NCI-H82 (cell line): ENCODE data around the gene DNAJC5G.
A peak's percentile ranks its signal among the peaks of the same experiment; 100 is the strongest.
"Not testable (repeated sequence)": the region's sequence is repeated elsewhere in the genome, so short reads cannot be mapped to it uniquely, and the experiment has no call there.

Source experiments
- DNase-seq: peaks from one replicate; lab custom pipeline; 2025; lab: John Stamatoyannopoulos, UW

Gene DNAJC5G

DNA sequence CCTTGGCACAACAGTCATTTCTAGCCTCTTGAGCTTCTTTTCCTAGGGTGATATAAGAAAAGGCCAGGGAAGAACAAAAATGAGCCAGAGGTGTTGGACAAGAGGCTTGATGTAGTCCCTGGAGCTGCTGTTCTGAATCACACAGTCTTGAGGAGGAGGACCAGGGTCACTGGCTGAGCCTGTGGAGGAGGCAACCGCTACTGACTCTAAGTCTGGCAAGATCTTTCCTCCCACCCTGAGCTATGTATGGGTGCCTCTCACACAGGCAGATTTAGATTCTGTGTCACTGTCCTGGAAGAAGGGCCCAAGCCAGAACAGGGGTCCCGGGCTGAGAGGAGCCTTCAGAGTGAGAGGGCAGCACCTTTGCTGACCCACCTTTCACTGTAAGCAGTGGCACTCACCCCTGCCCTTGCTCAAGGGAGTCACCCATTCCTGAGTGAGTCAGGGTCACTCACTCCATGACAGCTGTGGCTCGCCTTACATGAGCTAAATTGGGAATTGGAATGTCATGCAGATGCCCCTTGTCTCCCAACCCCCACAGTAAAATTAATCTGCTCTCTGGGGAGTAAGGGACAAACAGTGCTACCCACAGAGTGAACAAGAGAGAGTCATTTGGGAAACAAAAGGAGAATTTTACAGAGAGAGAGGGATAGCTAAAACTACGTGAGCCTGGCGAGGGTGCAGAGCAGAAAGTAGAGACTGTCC is 6.8 kb downstream of the DNAJC5G start, which contains the start of gene TRIM54:
TSS of gene TRIM54 (plus strand) at position 575 of the 705 bp plus-strand sequence. CDS start 303 bp downstream, outside the sequence.
- DNase-seq, result peak; percentile 80

GRCh38 chr2:27282892-27283291 is 7.7 kb downstream of the DNAJC5G start:
- DNase-seq, result peak; percentile 78

GRCh38 chr2:27284996-27285395 is 9.8 kb downstream of the DNAJC5G start:
- DNase-seq, result no peak

GRCh38 chr2:27285481-27285880 is 10.2 kb downstream of the DNAJC5G start:
- DNase-seq, result no peak

- DNase-seq, result no peak
These were observed 13.4 kb downstream of the DNAJC5G start for GRCh38 chr2:27288610-27289009.

DNA sequence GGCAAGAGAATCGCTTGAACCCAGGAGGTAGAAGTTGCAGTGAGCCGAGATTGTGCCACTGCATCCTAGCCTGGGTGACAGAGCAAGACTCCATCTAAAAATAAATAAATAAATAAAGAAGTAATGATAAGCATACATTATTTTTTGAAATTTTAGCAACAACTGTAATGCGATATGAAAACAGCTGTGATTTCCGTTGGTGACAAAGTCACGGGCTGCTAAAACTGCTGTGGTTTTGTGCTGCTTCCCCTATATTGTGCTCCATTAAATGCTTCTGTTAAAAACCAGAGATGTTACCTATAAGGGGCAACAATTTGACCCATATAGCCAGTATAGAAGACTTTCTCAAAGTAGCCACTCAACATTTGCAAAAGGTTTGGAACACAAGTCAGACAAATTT is 15.3 kb downstream of the DNAJC5G start:
- no peak for DNase-seq

DNA sequence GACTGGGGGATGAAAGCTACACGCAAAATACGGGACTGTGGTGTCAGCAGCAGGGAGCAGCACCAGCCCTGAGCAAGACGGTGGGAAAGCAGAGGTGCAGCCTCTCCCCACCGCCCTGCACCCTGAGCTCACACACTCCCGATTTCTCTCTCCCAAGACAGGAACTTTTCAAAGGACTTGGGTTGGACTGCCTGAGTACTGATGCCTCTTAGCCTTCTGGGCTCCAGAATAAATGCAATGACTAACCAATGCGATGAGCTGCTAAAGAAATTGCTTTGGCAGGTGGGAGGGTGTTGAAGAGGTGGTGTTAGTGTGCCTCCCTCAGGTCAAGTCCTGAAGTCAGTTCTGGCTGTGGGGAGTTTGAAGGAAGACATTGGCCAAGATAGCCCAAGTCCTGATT is 16.6 kb downstream of the DNAJC5G start:
- peak; percentile 62 for DNase-seq

GRCh38 chr2:27294928-27295327 is 19.7 kb downstream of the DNAJC5G start:
- no peak for DNase-seq

DNA sequence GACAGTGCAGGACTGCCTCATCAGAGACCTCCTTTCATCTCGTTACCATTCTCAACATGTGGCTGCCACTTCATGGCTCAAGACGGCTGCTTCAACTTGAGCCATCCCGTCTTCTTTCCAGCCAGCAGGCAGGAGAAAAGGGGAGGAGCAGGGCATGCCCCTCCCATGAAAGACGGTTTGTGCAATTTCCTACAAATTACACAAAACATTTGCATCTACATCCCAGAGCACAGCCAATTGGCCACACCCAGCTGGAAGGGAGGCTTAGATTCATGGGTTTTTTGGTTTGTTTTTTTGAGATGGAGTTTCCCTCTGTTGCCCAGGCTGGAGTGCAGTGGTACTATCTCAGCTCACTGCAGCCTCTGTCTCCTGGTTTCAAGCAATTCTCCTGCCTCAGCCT is 21.2 kb downstream of the DNAJC5G start:
- DNase-seq, result no peak

DNA sequence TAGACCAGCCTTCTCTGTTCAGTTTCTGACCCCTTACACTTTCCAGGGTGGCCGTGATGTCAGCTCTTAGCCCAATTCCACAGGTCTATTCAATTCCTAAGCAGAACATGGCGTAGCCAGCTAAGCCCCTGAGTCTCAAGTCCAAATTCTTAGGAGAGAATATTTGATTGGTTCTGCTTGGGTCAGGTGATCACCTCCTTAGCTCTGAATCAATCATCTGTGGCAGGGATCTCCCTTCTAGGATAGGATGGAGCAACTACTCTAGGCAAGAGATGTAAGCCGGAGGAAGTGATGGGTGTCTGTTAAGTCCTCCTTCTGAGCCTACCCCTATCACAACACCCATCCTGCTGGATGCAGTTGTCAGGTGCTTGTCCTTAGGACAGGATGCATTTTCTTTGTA is 22.0 kb downstream of the DNAJC5G start:
- peak; percentile 40 for DNase-seq

DNA sequence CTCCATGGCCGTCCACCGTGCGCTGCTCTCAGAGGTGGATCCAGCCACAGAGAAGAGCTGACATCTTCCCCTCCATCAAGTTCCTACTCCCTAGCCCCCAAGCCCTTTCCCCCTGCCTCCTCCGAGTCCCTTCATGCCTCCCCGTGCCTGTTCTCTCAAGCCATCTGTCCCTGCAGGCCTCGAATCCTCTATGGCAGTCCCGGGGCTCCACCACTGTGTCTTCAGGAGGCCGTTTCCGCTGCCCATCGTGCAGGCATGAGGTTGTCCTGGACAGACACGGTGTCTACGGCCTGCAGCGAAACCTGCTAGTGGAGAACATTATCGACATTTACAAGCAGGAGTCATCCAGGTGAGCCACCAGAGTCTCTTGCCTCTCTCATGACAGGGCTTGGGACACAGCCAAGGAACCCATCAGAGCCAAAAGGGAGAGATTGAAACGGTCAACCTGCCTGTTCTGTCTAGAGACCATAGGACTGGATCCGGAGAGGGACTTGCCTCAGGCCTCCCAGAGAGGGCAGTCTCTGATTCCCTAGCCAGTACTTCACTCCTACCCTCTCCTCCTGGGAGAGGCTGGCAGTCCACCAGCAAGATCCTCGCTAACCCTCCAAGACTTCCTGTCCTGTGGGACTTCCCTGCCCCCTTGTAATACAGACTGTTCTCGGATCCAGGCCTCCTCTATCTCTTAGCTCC is 23.3 kb downstream of the DNAJC5G start:
- DNase-seq, result no peak

DNA sequence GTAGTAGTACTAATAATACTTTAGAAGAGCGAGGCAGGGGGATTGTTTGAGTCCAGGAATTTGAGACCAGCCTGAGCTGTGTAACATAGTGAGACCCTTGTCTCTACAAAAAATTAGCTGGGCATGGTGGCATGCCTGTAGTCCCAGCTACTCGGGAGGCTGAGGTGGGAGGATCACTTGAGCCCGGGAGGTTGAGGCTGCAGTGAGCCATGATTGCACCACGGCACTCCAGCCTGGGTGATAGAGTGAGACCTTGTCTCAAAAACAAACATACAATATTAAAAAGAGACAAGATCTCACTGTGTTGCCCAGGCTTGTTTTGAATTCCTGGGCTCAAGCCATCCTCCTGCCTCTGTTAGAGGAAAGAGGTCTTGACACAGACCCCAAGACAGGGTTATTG is 25.4 kb downstream of the DNAJC5G start:
- DNase-seq, result not testable (repeated sequence)

GRCh38 chr2:27303093-27304025 is 28.1 kb downstream of the DNAJC5G start:
- peak; percentile 92 for DNase-seq

DNA sequence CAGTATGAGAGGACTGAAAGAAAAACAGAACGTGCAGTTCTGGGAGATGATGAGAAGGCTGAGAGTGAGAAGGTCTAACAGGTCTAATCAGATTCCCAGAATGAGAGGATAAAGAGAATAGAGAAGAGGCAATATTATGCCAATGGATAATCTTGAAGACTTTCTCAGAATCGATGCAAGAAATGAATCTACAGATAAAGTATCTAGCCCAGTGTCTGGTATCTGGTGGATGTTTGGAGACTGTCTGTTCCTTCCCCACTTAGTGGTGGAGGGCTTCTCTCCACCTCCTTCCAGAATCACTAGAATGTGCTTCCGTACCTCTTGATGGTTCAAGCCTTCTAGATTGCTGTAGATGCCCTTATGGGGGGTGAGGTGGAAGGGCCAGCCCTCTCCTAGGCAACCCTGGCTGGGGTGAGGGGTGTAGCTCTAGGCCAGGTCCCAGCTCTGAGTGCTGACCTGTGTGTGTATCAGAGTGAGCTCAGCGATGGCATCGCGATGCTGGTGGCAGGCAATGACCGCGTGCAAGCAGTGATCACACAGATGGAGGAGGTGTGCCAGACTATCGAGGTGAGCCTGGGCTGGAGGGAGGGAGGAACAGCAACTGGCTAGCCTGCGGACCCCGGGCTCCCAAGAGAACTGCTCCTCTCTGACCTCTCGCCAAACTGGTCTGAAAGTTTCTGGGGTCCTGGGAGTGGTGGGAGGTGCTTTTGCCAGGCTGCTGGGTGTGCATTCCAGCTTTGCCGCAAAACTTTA is 29.4 kb downstream of the DNAJC5G start:
- no peak for DNase-seq

GRCh38 chr2:27305516-27305915 is 30.3 kb downstream of the DNAJC5G start:
- no peak for DNase-seq

GRCh38 chr2:27306136-27306535 is 30.9 kb downstream of the DNAJC5G start:
- DNase-seq, result no peak

GRCh38 chr2:27306573-27307286 is 31.5 kb downstream of the DNAJC5G start:
- DNase-seq, result no peak

DNA sequence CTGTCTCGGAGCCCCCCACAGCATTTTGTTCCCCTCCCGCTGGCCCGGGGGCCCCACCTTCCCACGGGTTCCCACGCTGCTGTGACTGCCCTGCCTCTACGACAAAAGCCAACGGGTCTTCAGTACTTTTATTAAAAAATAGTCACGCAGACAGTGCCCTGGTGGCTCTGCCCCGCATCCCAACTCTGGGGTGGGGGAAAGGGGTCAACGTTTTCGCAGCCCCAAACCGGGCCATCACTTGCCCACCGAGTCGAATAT is 32.0 kb downstream of the DNAJC5G start:
- no peak for DNase-seq

- DNase-seq, result no peak
These were observed 32.5 kb downstream of the DNAJC5G start for GRCh38 chr2:27307545-27308358.

GRCh38 chr2:27308359-27308881 is 33.2 kb downstream of the DNAJC5G start, which contains the start of gene UCN:
TSS of gene UCN (minus strand) at chr2:27308445. CDS start at chr2:27307895, 550 bp downstream.
- peak; percentile 56 for DNase-seq
